GM12878 (cell line): ENCODE data around the gene SLC25A51. TPM values are rescaled to one million over a fixed set of nuclear protein-coding genes. Genes with fewer than 3 reads are reported as not detected.

ENCODE experiments used
- ATAC-seq: fragments of 200-7000 bp; cut with Tn5 transposase; 3 replicates; pipeline ENCODE4 v1.9.1; 2020; ENCODE audit warnings: mild to moderate bottlenecking, moderate library complexity
- BruUV-seq: library from RNA; stranded (reverse); fragments of 400-500 nt; replicated peaks from 2 replicates; lab custom pipeline; 2021; lab: Mats Ljungman, UMichigan
- CTCF ChIA-PET: fragments of 300-600 bp; sonication (Branson Sonifier 250); formaldehyde crosslinking; extraction: SDS; loops from one replicate; lab custom pipeline; 2021; ENCODE audit warnings: inconsistent platforms; lab: Yijun Ruan, JAX
- POLR2A ChIA-PET: fragments of 350-600 bp; formaldehyde crosslinking; extraction: SDS; loops from one replicate; lab custom pipeline; 2021; ENCODE audit warnings: inconsistent platforms; lab: Charles Lee
- RAD21 ChIA-PET: fragments of 300-600 bp; sonication (Branson Sonifier 250); formaldehyde crosslinking; loops from one replicate; lab custom pipeline; 2023; ENCODE audit warnings: antibody characterized with exemption; ENCODE audit not compliant: unreplicated experiment; lab: Charles Lee
- SMC1A ChIA-PET: fragments of 300-600 bp; sonication (Branson Sonifier 250); formaldehyde crosslinking; loops from one replicate; lab custom pipeline; 2023; ENCODE audit not compliant: unreplicated experiment, uncharacterized antibody; lab: Charles Lee
- DNase-seq: peaks from one replicate; pipeline ENCODE4 v3.0.0-alpha.2; 2011; ENCODE audit warnings: low read depth, low spot score
- FAIRE-seq: peaks from 3 replicates; lab custom pipeline; 2011; peaks lifted over from hg19 to GRCh38; lab: Jason Lieb, UNC
- H2AFZ ChIP-seq: 2 replicates; pipeline ENCODE4 v1.6.0; 2011; ENCODE audit warnings: low read depth, low read length, control low read depth; ENCODE audit not compliant: control insufficient read depth
- H3K27ac ChIP-seq: 2 replicates; pipeline ENCODE4 v1.5.1; 2011; ENCODE audit warnings: control low read depth; ENCODE audit not compliant: control insufficient read depth, insufficient read depth
- H3K27me3 ChIP-seq, 2 experiments: replicated peaks in 1 of 2; 2 replicates each; pipeline versions ENCODE4 v1.6.0 to v1.6.1; 2011; ENCODE audit warnings: low read length in 1 of 2; ENCODE audit not compliant: control insufficient read depth in 2 of 2, insufficient read depth in 2 of 2
- H3K36me3 ChIP-seq, 2 experiments: 2 replicates each; pipeline ENCODE4 v1.5.1; 2011; ENCODE audit warnings: low read length in 1 of 2; ENCODE audit not compliant: control insufficient read depth in 2 of 2, insufficient read depth in 2 of 2
- H3K4me1 ChIP-seq: 2 replicates; pipeline ENCODE4 v1.6.1; 2011; ENCODE audit warnings: mild to moderate bottlenecking, low read length, moderate library complexity, mixed read lengths; ENCODE audit not compliant: control insufficient read depth, insufficient read depth
- H3K4me2 ChIP-seq: 2 replicates; pipeline ENCODE4 v1.6.0; 2011; ENCODE audit warnings: control low read depth; ENCODE audit not compliant: control insufficient read depth, insufficient read depth
- H3K4me3 ChIP-seq: fragments of 200-600 bp; sonication (generic); 2 replicates; pipeline ENCODE4 v1.5.1; 2016
- H3K79me2 ChIP-seq: 2 replicates; pipeline ENCODE4 v1.6.0; 2011; ENCODE audit warnings: low read length; ENCODE audit not compliant: control insufficient read depth, insufficient read depth
- H3K9ac ChIP-seq: 2 replicates; pipeline ENCODE4 v1.8.0; 2011; ENCODE audit warnings: low read length, control low read depth, mixed read lengths; ENCODE audit not compliant: control insufficient read depth, insufficient read depth
- H3K9me3 ChIP-seq: replicated peaks from 3 replicates; pipeline ENCODE4 v1.5.1; 2011; ENCODE audit warnings: mild to moderate bottlenecking, low read length; ENCODE audit not compliant: control insufficient read depth, insufficient read depth
- H4K20me1 ChIP-seq: 2 replicates; pipeline ENCODE4 v1.6.0; 2011; ENCODE audit not compliant: control insufficient read depth, insufficient read depth
- CBX3 ChIP-seq: fragments of 200-600 bp; sonication (generic); IDR thresholded peaks from 2 replicates; pipeline ENCODE4 v1.6.1; 2016; ENCODE audit warnings: low read depth, borderline replicate concordance
- JUND ChIP-seq: IDR thresholded peaks from 2 replicates; pipeline ENCODE4 v1.6.1; 2012; ENCODE audit warnings: low read depth, mild to moderate bottlenecking, low read length, improper control_type of control experiment, moderate library complexity
- KAT2A ChIP-seq: conservative IDR thresholded peaks from 2 replicates; pipeline ENCODE4 v1.6.1; 2011; ENCODE audit warnings: low read depth, low read length; ENCODE audit not compliant: control insufficient read depth
- NRF1 ChIP-seq: conservative IDR thresholded peaks from 2 replicates; pipeline ENCODE4 v1.6.1; 2011; ENCODE audit warnings: mild to moderate bottlenecking, low read depth, low read length, improper control_type of control experiment
- POLR2AphosphoS5 ChIP-seq: IDR thresholded peaks from 2 replicates; pipeline ENCODE4 v1.6.1; 2011; ENCODE audit warnings: mild to moderate bottlenecking, low read length, inconsistent platforms
- RBBP5 ChIP-seq: fragments of 200-600 bp; sonication (generic); conservative IDR thresholded peaks from 2 replicates; pipeline ENCODE4 v1.6.1; 2016
- RFX5 ChIP-seq: IDR thresholded peaks from 2 replicates; pipeline ENCODE4 v1.6.1; 2011; ENCODE audit warnings: low read depth, low read length, improper control_type of control experiment
- SMARCA5 ChIP-seq: fragments of 450-650 bp; IDR thresholded peaks from 2 replicates; pipeline ENCODE4 v1.6.1; 2017; ENCODE audit warnings: mild to moderate bottlenecking
- SPI1 ChIP-seq: IDR thresholded peaks from 2 replicates; pipeline ENCODE4 v1.6.1; 2011; ENCODE audit warnings: low read depth, mild to moderate bottlenecking, low read length, moderate library complexity, borderline replicate concordance; ENCODE audit not compliant: insufficient read depth
- STAT1 ChIP-seq: fragments of 450-650 bp; conservative IDR thresholded peaks from 2 replicates; pipeline ENCODE4 v1.6.1; 2014; ENCODE audit warnings: antibody characterized with exemption, mild to moderate bottlenecking
- ZZZ3 ChIP-seq: IDR thresholded peaks from 2 replicates; pipeline ENCODE4 v1.6.1; 2011; ENCODE audit warnings: low read depth; ENCODE audit not compliant: control insufficient read depth, insufficient read length
- WGBS: methylation state at CpG from one replicate; pipeline ENCODE4 v1.1.6; 2016; ENCODE audit warnings: low lambda C conversion rate; ENCODE audit not compliant: insufficient replicate concordance, insufficient coverage; ENCODE audit errors: missing lambda C conversion rate; 5-methylcytosine and 5-hydroxymethylcytosine counted together
- in situ Hi-C: fragments of 300-500 bp; cut with MboI; formaldehyde crosslinking; loops from 9 replicates; pipeline ENCODE4 v1.14.3; 2018; ENCODE audit warnings: mixed read lengths
- intact Hi-C: fragments of 100-400 bp; cut with micrococcal nuclease; formaldehyde crosslinking; loops from one replicate; pipeline ENCODE4 v1.14.2; 2022; ENCODE audit not compliant: unreplicated experiment
- polyA plus RNA-seq, 11 experiments: library from polyadenylated mRNA; depleted of rRNA in 4 of 11; unstranded in 6 of 11; stranded (reverse) in 5 of 11; fragments of >200 nt; fragmentation: Nextera tagmentation in 4 of 11; fragmentation: Illumina TruSeq in 1 of 11; extraction: Ambion mirVana in 4 of 11; extraction: Trizol in 1 of 11; gene quantifications; 1 replicate in 1 of 11; 2 replicates in 10 of 11; pipeline versions ENCODE4 v1.2.1 to v1.2.3, GENCODE V29; 2011 to 2016; ENCODE audit warnings: inconsistent platforms in 2 of 11, missing spikeins in 2 of 11, low read depth in 1 of 11
- total RNA-seq, 4 experiments: library from RNA; depleted of rRNA in 3 of 4; stranded (reverse); fragments of >200 nt in 3 of 4; fragmentation: Illumina TruSeq in 1 of 4; extraction: Trizol in 1 of 4; gene quantifications; 2 replicates each; pipeline versions ENCODE4 v1.2.1 to v1.2.3, GENCODE V29; 2013 to 2021
- TF ChIP-seq, protein P1 (sequence below): IDR thresholded peaks from 2 replicates; pipeline ENCODE4 v1.6.1; 2012; ENCODE audit warnings: mild to moderate bottlenecking, low read depth, low read length
- TF ChIP-seq, protein P2 (sequence below): fragments of 450-650 bp; IDR thresholded peaks from 2 replicates; pipeline ENCODE4 v1.6.1; 2018; ENCODE audit warnings: borderline replicate concordance, mild to moderate bottlenecking; ENCODE audit not compliant: partially characterized antibody

Gene SLC25A51
- total and polyA plus RNA-seq, 10 of the 15 experiments (the other 5 are each of a cell fraction or from before 2014, with no cell fraction given) = 3.8 to 29.3 (median 13.2) TPM

DNA sequence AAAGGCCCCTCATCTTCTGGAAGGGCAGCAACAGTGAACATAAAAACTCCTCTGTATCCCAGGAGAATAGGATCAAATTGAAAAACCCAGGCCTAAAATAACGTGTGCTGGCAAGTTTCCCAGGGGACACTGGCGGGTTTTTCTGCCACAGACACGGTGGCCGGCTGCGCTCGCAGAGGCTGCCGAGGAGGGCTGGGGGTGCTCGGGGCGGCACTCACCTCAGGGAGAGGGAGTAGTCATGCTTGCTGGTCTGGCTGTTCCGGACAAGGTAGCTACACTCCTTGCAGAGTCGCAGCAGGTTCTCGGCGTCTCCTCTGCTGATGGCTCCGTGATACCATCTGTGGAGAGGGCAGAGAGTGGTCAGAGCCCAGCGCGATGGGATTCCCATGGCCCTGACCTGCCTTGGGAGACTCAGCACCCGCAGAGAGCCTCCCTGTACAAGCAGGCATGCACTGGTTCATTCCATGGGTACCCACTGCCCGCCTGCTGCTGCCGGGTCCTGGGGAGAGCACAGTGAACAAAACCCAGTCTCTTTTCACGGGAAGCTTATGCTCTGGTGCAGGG lies 44.6 kb upstream of the SLC25A51 start:
- ATAC-seq = no peak
- Histone ChIP-seq H3K9ac (no peak overlapping the region), H3K36me3 (no peaks in the 10 kb centered on the region; a peak in 1 of 4 replicates), H3K4me2 (no peak overlapping the region), H3K4me1 (peaks cover 17% of the 10 kb centered on the region), H3K27ac (no peak overlapping the region), H3K79me2 (no peaks in the 10 kb centered on the region), H2AFZ (no peak overlapping the region), H3K9me3 (no peaks in the 10 kb centered on the region), H3K4me3 (no peak overlapping the region), H3K27me3 (no peaks in the 10 kb centered on the region), H4K20me1 (no peaks in the 10 kb centered on the region)
- TF ChIP-seq CBX3 (no peak), SMARCA5 (no peak), SPI1 (no peak)
- intact Hi-C loops = no loop called here
- no peak for DNase-seq
- RAD21 ChIA-PET = no interaction called here
- WGBS = 61% methylated on average over 20 of the region's 20 CpGs
- CTCF ChIA-PET = no interaction called here
- in situ Hi-C loops = no loop called here
- no TSS peak for BruUV-seq
- FAIRE-seq = no peak
- POLR2A ChIA-PET = no interaction called here
- SMC1A ChIA-PET = no interaction called here

DNA sequence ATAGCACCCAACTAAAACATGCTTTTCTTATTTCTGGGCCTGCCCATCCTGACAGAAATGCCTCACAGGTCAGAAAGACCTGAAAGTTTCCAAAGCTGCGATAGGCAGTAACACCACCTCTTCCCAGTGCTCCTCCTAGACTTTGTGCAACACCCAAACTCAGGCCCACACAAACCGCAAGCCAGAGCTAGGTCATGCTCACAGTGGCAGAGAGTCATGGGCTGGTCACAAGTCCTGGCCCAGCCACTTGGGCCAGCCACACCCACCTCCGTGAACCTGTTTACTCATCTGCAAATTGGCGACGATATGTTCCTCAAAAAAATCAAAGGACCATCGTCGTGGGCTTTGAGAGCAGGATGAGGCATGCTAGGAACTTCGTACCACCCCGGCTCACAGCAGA lies 44.0 kb upstream of the SLC25A51 start:
- in situ Hi-C loops (no loop called here), intact Hi-C loops (no loop called here)
- H3K9me3 ChIP-seq = no peaks in the 10 kb centered on the region
- DNase-seq (no peak), FAIRE-seq (no peak), ATAC-seq (no peak)
- no peaks in the 10 kb centered on the region; a peak in 1 of 4 replicates for H3K36me3 ChIP-seq
- H3K27ac ChIP-seq = no peak overlapping the region
- no peaks in the 10 kb centered on the region for H4K20me1 ChIP-seq
- H3K4me3 ChIP-seq = no peak overlapping the region
- no peak overlapping the region for H3K9ac ChIP-seq
- POLR2A ChIA-PET = no interaction called here
- RAD21 ChIA-PET = no interaction called here
- CTCF ChIA-PET = interaction anchor here (1.5 kb wide), 1 partner anchor 14 kb away, joined by 3 read pairs; no protein-coding TSS in a partner anchor
- SMC1A ChIA-PET = no interaction called here
- no peak overlapping the region for H2AFZ ChIP-seq
- WGBS = 50% methylated on average over 9 of the region's 9 CpGs
- BruUV-seq = no TSS peak
- peaks cover 12% of the 10 kb centered on the region for H3K4me1 ChIP-seq
- no peaks in the 10 kb centered on the region for H3K79me2 ChIP-seq
- no peak overlapping the region for H3K4me2 ChIP-seq
- H3K27me3 ChIP-seq = no peaks in the 10 kb centered on the region; a peak in 1 of 4 replicates
- TF ChIP-seq JUND = no peak
- no peak for TF ChIP-seq ZZZ3
- TF ChIP-seq, protein P1, sequence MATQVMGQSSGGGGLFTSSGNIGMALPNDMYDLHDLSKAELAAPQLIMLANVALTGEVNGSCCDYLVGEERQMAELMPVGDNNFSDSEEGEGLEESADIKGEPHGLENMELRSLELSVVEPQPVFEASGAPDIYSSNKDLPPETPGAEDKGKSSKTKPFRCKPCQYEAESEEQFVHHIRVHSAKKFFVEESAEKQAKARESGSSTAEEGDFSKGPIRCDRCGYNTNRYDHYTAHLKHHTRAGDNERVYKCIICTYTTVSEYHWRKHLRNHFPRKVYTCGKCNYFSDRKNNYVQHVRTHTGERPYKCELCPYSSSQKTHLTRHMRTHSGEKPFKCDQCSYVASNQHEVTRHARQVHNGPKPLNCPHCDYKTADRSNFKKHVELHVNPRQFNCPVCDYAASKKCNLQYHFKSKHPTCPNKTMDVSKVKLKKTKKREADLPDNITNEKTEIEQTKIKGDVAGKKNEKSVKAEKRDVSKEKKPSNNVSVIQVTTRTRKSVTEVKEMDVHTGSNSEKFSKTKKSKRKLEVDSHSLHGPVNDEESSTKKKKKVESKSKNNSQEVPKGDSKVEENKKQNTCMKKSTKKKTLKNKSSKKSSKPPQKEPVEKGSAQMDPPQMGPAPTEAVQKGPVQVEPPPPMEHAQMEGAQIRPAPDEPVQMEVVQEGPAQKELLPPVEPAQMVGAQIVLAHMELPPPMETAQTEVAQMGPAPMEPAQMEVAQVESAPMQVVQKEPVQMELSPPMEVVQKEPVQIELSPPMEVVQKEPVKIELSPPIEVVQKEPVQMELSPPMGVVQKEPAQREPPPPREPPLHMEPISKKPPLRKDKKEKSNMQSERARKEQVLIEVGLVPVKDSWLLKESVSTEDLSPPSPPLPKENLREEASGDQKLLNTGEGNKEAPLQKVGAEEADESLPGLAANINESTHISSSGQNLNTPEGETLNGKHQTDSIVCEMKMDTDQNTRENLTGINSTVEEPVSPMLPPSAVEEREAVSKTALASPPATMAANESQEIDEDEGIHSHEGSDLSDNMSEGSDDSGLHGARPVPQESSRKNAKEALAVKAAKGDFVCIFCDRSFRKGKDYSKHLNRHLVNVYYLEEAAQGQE = no peak
- TF ChIP-seq, protein P2, sequence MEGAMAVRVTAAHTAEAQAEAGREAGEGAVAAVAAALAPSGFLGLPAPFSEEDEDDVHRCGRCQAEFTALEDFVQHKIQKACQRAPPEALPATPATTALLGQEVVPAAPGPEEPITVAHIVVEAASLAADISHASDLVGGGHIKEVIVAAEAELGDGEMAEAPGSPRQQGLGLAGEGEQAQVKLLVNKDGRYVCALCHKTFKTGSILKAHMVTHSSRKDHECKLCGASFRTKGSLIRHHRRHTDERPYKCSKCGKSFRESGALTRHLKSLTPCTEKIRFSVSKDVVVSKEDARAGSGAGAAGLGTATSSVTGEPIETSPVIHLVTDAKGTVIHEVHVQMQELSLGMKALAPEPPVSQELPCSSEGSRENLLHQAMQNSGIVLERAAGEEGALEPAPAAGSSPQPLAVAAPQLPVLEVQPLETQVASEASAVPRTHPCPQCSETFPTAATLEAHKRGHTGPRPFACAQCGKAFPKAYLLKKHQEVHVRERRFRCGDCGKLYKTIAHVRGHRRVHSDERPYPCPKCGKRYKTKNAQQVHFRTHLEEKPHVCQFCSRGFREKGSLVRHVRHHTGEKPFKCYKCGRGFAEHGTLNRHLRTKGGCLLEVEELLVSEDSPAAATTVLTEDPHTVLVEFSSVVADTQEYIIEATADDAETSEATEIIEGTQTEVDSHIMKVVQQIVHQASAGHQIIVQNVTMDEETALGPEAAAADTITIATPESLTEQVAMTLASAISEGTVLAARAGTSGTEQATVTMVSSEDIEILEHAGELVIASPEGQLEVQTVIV = no peak
- TF ChIP-seq RBBP5 = no peak
- no peak for TF ChIP-seq RFX5
- TF ChIP-seq NRF1 = no peak
- TF ChIP-seq POLR2AphosphoS5 = no peak
- TF ChIP-seq STAT1 = no peak
- TF ChIP-seq KAT2A = no peak
